Duodenal mucosa (tissue), 2 donors: ENCODE data around the gene BHLHE40.
"Not testable (repeated sequence)": the region's sequence is repeated elsewhere in the genome, so short reads cannot be mapped to it uniquely, and the experiment has no call there.

ENCODE experiments used
- H3K27ac ChIP-seq: one replicate; pipeline ENCODE4 v1.7.0; 2013; ENCODE audit warnings: low read depth, low read length
- H3K27me3 ChIP-seq, 2 donors: one replicate each; pipeline ENCODE4 v1.7.0; 2013; ENCODE audit warnings: low read length in 2 of 2, control low read depth in 1 of 2; ENCODE audit not compliant: insufficient read depth in 2 of 2, control insufficient read depth in 1 of 2
- H3K36me3 ChIP-seq, 2 donors: one replicate each; pipeline ENCODE4 v1.7.0; 2013; ENCODE audit warnings: low read length in 2 of 2, control low read depth in 1 of 2; ENCODE audit not compliant: insufficient read depth in 2 of 2, control insufficient read depth in 1 of 2
- H3K4me1 ChIP-seq, 2 donors: one replicate each; pipeline ENCODE4 v1.7.0; 2013; ENCODE audit warnings: low read length in 2 of 2, control low read depth in 1 of 2; ENCODE audit not compliant: insufficient read depth in 2 of 2, control insufficient read depth in 1 of 2
- H3K4me3 ChIP-seq, 2 donors: one replicate each; pipeline ENCODE4 v1.7.0; 2013; ENCODE audit warnings: low read length in 2 of 2, low read depth in 1 of 2
- H3K9ac ChIP-seq, 2 donors: one replicate each; pipeline ENCODE4 v1.7.0; 2013; ENCODE audit warnings: low read length in 2 of 2, low read depth in 1 of 2
- H3K9me3 ChIP-seq, 2 donors: one replicate each; pipeline ENCODE4 v1.7.0; 2013; ENCODE audit warnings: low read length in 2 of 2, control low read depth in 1 of 2; ENCODE audit not compliant: control insufficient read depth in 1 of 2

BHLHE40 gene

DNA sequence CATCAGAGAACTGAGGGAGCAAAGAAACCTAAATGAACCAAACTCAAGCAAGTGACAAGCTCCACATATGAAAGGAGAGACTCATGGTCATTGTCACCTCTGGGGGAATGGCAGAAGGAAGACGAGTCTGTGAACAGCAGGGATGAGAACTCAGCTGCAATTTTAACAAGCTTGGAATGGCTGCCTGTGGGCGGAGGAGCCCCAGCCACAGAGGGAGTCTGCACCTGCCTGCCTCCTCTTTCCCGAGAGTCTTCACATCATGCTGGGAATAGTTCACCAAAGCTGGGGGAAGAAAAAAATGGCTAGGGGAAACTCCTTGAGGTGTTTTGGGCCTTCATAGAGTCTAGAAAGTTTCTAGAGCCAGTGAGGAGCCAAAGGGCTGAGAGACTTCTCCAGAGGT lies 21.3 kb upstream of the BHLHE40 start:
- H3K9ac ChIP-seq, result no peak overlapping the region
- H3K27me3 ChIP-seq, result no peaks in the 10 kb centered on the region
- peaks cover 0 to 4% of the 10 kb centered on the region in 2 donors for H3K9me3 ChIP-seq
- H3K36me3 ChIP-seq, result no peaks in the 10 kb centered on the region
- no peak overlapping the region for H3K4me3 ChIP-seq
- H3K27ac ChIP-seq, result no peak overlapping the region
- no peaks in the 10 kb centered on the region for H3K4me1 ChIP-seq

DNA sequence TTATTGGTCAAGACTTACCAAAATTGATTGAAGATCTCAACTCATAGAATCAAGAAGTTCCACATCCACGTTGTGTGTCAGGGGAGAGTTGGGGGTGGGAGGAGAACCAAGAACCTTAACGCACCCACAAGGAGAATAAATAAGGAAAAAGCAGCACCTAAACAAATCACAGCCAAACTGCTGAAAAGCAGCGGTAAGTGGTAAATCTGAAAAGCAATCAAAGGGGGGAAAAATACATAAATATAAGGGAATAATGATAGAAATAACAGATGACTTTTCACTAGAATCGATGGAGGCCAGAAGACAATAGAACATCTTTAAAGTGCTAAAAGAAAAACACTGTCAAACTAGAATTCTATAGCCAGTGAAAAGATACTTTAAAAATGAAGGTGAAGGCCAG lies 20.1 kb upstream of the BHLHE40 start:
- Histone ChIP-seq H3K4me1 (no peaks in the 10 kb centered on the region), H3K9me3 (peaks cover 0 to 4% of the 10 kb centered on the region in 2 donors), H3K27ac (no peak overlapping the region), H3K9ac (no peak overlapping the region), H3K4me3 (no peak overlapping the region), H3K27me3 (no peaks in the 10 kb centered on the region), H3K36me3 (no peaks in the 10 kb centered on the region)

DNA sequence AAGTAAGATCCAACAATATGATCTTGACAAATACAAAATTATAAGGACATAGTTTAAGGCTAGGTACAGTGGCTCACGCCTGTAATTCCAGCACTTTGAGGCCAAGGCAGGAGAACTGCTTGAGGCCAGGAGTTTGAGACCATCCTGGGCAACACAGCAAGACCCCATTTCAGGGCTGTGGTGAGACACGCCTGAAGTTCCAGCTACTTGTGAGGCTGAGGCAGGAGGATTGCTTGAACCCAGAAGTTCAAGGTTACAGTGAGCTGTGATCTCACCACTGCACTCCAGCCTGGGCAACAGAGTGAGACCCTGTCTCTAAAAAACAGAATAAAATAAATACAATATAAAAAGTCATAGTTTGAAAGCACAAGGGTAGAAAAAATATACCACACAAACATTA lies 17.4 kb upstream of the BHLHE40 start:
- not testable (repeated sequence) for H3K4me3 ChIP-seq, H3K9me3 ChIP-seq, H3K27ac ChIP-seq, H3K27me3 ChIP-seq, H3K9ac ChIP-seq, H3K36me3 ChIP-seq, H3K4me1 ChIP-seq

DNA sequence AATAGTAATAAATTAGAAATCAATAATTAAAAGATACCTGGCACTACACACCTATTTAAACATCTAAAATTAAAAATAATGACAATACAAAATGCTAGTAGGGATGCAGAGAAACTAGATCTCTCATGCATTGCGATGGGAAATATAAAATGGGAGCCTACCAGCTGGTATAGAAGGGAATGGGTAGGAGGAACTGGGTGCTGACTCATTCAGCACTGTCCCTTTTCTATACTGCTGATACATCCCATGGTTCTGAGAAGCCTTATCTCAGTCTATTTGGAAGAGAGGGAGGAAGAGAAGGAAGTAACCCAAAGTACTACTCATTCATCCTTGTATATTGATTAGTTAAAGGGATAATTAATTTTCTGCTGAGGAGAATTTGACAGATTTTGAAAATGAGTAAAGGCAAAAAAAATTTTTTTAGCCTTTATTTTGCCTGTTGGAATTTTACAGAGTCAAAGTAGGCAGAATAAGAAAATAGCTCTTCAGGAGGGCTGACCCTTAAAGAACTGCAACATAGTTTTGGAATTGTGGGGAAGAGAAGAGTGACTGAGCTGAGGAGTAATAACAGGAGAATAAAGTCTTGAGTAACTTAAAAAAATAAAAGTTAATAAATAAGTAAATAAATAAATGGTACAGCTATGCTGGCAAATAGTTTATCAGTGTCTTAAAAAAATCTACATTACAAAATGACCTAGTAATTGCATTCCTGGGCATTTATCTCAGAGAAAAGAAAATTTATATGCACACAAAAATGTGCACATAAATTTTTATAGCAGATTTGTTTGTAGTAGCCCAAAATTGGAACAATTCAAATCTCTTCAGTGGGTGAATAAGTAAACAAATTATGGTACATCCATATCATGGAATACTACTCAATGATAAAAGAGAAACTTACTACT lies 15.3 kb upstream of the BHLHE40 start:
- H3K9ac ChIP-seq, result no peak overlapping the region

DNA sequence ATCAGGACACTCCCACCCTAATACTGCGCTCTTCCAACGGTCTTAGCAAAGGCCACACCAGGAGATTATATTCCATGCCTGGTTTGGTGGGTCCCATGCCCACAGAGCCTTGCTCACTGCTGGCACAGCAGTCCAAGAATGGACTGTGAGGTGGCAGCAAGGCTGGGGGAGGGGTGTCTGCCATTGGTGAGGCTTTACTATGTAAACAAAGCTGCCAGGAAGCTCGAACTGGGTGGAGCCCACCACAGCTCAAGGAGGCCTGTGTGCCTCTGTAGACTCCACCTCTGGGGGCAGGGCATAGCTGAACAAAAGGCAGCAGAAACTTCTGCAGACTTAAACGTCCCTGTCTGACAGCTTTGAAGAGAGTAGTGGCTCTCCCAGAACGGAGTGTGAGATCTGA lies 13.2 kb upstream of the BHLHE40 start:
- not testable (repeated sequence) for H3K4me3 ChIP-seq, H3K4me1 ChIP-seq, H3K9me3 ChIP-seq, H3K27me3 ChIP-seq, H3K9ac ChIP-seq, H3K36me3 ChIP-seq, H3K27ac ChIP-seq

More for the DNA sequence above, 15.3 kb upstream of the BHLHE40 start:
- Histone ChIP-seq H3K4me1 (no peaks in the 10 kb centered on the region), H3K4me3 (no peak overlapping the region), H3K27me3 (no peaks in the 10 kb centered on the region), H3K27ac (no peak overlapping the region), H3K9me3 (peaks cover 2 to 5% of the 10 kb centered on the region in 2 donors), H3K36me3 (no peaks in the 10 kb centered on the region)

DNA sequence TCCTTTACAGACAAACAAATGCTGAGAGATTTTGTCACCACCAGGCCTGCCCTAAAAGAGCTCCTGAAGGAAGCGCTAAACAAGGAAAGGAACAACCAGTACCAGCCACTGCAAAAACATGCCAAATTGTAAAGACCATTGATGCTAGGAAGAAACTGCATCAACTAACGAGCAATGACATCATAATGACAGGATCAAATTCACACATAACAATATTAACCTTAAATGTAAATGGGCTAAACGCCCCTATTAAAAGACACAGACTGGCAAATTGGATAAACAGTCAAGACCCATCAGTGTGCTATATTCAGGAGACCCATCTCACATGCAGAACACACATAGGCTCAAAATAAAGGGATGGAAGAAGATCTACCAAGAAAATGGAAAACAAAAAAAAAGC lies 11.6 kb upstream of the BHLHE40 start:
- H3K4me3 ChIP-seq, H3K9me3 ChIP-seq, H3K9ac ChIP-seq, H3K4me1 ChIP-seq, H3K36me3 ChIP-seq, H3K27ac ChIP-seq, H3K27me3 ChIP-seq: not testable (repeated sequence)

DNA sequence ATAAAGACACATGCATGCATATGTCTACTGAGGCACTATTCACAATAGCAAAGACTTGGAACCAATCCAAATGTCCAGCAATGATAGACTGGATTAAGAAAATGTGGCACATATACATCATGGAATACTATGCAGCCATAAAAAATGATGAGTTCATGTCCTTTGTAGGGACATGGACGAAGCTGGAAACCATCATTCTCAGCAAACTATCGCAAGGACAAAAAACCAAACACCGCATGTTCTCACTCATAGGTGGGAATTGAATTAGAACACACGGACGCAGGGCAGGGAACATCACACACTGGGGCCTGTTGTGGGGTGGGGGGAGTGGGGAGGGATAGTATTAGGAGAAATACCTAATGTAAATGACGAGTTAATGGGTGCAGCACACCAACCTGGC lies 7.8 kb upstream of the BHLHE40 start:
- not testable (repeated sequence) for H3K36me3 ChIP-seq, H3K9ac ChIP-seq, H3K27me3 ChIP-seq, H3K4me3 ChIP-seq, H3K4me1 ChIP-seq, H3K9me3 ChIP-seq, H3K27ac ChIP-seq

DNA sequence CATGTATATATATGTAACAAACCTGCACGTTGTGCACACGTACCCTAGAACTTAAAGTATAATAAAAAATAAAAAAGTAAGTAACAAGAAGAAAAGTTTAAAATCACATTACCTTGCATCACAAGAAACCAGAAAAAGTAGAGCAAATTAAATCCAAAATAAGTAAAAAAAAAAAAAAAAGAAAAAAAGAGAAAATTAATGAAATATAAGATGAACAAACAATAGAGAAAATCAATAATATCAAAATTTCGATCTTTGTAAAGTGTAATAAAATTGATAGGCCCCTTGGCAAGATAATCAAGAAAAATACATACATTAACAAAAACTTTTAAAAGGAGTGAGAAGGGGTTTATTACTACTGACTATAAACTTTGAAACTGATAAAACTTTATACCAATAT lies 7.4 kb upstream of the BHLHE40 start:
- Histone ChIP-seq H3K4me1 (peaks cover 7 to 9% of the 10 kb centered on the region in 2 donors), H3K36me3 (no peaks in the 10 kb centered on the region), H3K9me3 (no peaks in the 10 kb centered on the region), H3K9ac (no peak overlapping the region), H3K27ac (no peak overlapping the region), H3K27me3 (no peaks in the 10 kb centered on the region), H3K4me3 (no peak overlapping the region)

DNA sequence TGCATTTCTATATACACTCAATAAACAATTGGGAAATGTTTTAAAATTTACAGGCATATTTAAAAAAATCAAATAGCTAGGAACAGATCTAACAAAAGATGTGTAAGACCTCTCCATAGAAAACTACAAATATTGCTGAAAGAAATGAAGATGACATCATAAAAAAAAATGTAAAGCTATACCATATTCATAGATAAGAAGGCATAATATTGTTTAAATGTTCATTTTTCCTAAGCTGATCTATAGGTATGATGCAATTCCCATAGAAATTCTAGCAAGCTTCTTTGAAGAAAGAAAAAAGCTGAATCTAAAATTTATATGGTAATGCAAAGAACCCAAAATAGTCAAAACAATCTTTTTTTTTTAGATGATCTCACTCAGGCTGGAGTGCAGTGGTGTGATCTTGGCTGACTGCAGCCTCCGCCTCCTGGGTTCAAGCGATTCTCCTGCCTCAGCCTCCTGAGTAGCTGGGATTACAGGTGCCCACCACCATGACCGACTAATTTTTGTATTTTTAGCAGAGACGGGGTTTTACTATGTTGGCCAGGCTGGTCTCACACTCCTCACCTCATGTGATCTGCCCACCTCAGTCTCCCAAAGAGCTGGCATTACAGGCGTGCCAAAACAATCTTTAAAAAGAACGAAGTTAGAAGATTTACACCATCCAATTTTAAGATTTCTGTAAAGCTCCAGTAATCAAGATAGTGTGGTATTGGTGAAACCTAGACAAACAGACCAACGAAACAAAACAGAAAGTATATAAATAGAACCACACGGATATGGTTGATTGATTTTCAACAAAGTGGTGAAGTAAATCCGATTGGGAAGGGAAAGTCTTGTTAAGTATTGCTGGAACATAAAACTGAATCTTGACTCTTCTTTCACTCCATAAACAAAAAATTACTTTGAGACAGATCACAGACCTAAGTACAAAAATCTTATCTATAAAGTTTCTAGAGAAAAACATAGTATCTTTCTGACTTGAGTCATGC lies 6.3 kb upstream of the BHLHE40 start:
- no peaks in the 10 kb centered on the region for H3K36me3 ChIP-seq
- H3K9ac ChIP-seq, result no peak overlapping the region
- H3K27me3 ChIP-seq, result no peaks in the 10 kb centered on the region
- H3K9me3 ChIP-seq, result no peaks in the 10 kb centered on the region
- no peak overlapping the region for H3K27ac ChIP-seq
- no peak overlapping the region for H3K4me3 ChIP-seq
- peaks cover 11 to 15% of the 10 kb centered on the region in 2 donors for H3K4me1 ChIP-seq

DNA sequence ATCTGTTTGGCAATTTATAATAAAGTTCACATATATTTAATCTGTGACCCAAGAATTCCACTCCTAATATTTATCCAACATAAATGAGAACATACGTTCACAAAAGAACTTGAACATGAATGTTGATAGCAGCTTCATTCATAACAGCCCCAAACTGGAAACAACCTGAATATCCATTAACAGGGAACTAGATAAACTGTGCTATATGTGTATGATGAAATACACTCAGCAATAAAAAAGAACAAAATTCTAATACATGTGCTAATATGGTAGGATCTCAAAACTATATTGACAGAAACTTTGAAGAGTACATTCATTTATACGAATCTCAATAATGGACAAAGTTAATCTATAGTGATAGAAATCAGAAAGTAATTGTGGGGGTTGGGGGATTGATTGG lies 5.1 kb upstream of the BHLHE40 start:
- H3K36me3 ChIP-seq, result no peaks in the 10 kb centered on the region
- no peak overlapping the region for H3K27ac ChIP-seq
- no peaks in the 10 kb centered on the region for H3K9me3 ChIP-seq

More for the DNA sequence above, 5.1 kb upstream of the BHLHE40 start:
- Histone ChIP-seq H3K9ac (no peak overlapping the region), H3K27me3 (no peaks in the 10 kb centered on the region), H3K4me1 (peaks cover 12 to 15% of the 10 kb centered on the region in 2 donors), H3K4me3 (no peak overlapping the region)
